ENCODE data around the gene RNASEL.

Gene RNASEL

DNA sequence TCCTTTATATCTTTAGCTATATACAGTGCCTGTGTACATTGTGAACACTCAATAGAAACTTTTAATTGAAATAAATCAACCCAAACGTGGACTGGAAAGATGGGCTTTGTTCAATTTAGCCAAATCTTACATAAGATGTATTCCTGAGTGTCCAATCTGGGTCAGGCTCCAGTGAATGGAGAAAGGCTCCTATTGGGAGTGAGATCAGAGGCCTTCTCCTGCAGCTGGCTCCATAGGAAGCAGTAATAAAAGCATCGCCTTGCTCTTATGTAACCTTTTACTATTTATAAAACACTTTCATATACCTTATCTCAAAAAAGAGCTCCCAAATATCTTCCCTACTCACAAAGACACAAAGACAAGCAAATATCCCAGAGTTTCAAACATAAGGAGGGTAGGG lies 40.0 kb upstream of the RNASEL start:
- DNase-seq (ENCODE audit: low spot score in 2 of 2), result no peak
- H3K27ac Mint-ChIP-seq (ENCODE audit: low read depth), result peak overlapping the region; percentile 50
- no peak overlapping the region for H3K4me3 Mint-ChIP-seq
- H3K36me3 Mint-ChIP-seq (ENCODE audit: insufficient read depth), result peaks cover 1% of the 10 kb centered on the region
- no peak for ATAC-seq (replicated peaks; ENCODE audit: extremely low read depth, poor library complexity, severe bottlenecking)
- H3K9me3 Mint-ChIP-seq, result no peaks in the 10 kb centered on the region
- peaks cover 18% of the 10 kb centered on the region for H3K27me3 Mint-ChIP-seq
- peaks cover 26% of the 10 kb centered on the region for H3K4me1 Mint-ChIP-seq

DNA sequence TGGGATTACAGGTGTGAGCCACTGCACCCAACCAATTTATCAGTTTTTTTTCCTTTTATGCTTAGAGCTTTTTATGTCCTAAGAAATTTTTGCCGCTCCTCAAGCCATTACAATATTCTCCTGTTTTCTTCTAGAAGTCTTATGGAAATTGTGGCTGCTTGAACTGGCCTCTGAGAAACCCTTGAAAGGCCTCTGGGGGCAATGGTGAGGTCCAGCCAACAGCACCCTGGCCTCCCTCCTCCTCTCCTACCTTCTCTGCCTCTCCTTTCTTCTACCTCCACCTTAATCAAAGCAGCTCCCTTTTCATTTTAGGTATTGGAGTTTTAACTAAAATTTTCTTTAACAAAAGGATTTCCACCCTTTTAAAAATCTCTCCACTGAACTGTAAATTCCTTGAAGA lies 39.6 kb upstream of the RNASEL start:
- ATAC-seq (replicated peaks; ENCODE audit: extremely low read depth, poor library complexity, severe bottlenecking), result no peak
- Mint-ChIP-seq H3K4me3 (no peak overlapping the region), H3K27ac (ENCODE audit: low read depth) (peak overlapping the region; percentile 50), H3K36me3 (ENCODE audit: insufficient read depth) (peaks cover 1% of the 10 kb centered on the region), H3K27me3 (peaks cover 14% of the 10 kb centered on the region), H3K9me3 (no peaks in the 10 kb centered on the region), H3K4me1 (peaks cover 26% of the 10 kb centered on the region)
- DNase-seq (ENCODE audit: low spot score in 2 of 2), result no peak

DNA sequence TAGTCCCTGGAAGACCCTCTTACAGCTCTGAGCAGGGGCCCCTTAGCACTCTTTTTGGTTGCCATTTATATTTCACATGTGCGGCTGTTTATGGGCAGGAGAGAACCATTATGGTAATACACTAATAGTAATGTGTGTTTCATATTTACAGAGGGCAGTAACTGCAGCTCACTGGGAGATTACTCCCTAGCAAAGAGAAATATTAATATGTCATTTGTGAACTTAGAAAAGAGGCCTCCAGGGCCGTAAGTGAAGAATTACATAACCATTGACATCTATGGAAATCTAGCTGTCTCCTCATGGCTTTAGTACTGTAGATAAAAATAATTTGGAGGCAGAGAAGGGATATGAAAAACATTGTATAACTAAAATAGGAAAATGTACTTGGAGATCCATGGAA lies 38.6 kb upstream of the RNASEL start:
- H3K4me3 Mint-ChIP-seq, result no peak overlapping the region
- no peaks in the 10 kb centered on the region for H3K36me3 Mint-ChIP-seq (ENCODE audit: insufficient read depth)
- DNase-seq (ENCODE audit: low spot score in 2 of 2), result no peak
- no peak overlapping the region for H3K27ac Mint-ChIP-seq (ENCODE audit: low read depth)
- no peak for ATAC-seq (replicated peaks; ENCODE audit: extremely low read depth, poor library complexity, severe bottlenecking)
- peaks cover 11% of the 10 kb centered on the region for H3K27me3 Mint-ChIP-seq
- no peaks in the 10 kb centered on the region for H3K9me3 Mint-ChIP-seq
- H3K4me1 Mint-ChIP-seq, result peaks cover 25% of the 10 kb centered on the region

DNA sequence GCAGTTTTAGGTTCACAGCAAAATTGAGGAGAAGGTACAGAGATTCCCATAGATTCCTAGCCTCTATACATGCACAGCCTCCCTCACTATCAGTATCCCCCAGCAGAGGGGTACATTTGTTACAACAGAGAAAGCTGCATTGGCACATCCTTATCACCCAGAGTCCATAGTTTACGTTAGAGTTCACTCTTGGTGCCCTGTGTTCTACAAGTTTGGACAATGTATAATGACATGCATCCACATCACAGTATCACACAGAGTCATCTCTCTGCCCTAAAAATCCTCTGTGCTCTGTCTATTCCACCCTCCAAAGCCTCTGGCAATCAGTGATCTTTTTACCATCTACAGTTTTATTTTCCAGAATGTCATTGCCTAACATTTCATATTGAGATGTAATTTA lies 37.5 kb upstream of the RNASEL start:
- Mint-ChIP-seq H3K4me1 (peaks cover 16% of the 10 kb centered on the region), H3K4me3 (no peak overlapping the region), H3K36me3 (ENCODE audit: insufficient read depth) (no peaks in the 10 kb centered on the region), H3K9me3 (no peaks in the 10 kb centered on the region), H3K27ac (ENCODE audit: low read depth) (no peak overlapping the region), H3K27me3 (peaks cover 13% of the 10 kb centered on the region)
- no peak for ATAC-seq (replicated peaks; ENCODE audit: extremely low read depth, poor library complexity, severe bottlenecking)
- DNase-seq (ENCODE audit: low spot score in 2 of 2), result no peak

DNA sequence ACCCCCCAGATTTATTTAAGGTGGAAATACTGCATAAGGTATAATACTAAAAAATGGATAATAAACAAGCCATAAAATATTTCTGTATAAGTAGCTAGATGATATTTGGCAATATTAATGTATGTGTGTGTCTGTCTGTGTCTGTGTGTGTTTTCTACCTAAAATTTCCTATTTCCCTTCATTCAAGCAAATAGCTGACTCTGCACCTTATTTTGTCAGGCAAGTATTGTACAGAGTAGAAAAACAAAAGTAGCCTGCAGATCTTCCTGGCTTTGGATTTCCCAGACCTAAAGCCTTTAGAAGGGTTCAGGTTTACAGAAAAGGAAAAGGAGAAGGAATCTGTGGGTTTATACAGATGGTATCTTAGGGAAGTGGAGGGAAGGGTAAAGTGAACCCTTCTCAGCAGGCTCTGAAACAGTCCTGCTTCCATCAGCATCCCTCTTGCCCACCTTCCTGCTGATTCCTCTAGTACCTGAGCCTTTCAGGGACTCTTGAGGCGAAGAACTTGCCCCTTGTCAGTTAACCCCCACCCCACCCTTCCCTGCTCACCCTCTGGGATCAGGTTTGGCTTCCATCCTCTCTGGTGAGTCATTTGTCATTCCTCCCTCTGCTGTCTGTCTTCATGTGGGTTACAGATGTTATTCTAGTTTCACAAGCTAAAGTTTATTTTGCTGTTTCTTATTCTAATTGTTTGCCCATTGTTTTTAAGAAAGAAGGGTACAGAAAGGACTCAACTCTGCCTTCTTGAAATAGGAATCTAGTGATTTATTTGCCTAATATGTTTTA lies 36.9 kb upstream of the RNASEL start:
- peaks cover 16% of the 10 kb centered on the region for H3K4me1 Mint-ChIP-seq
- H3K27ac Mint-ChIP-seq (ENCODE audit: low read depth), result no peak overlapping the region
- DNase-seq (ENCODE audit: low spot score in 2 of 2) (no peak), ATAC-seq (replicated peaks; ENCODE audit: extremely low read depth, poor library complexity, severe bottlenecking) (no peak)
- H3K9me3 Mint-ChIP-seq, result peaks cover 5% of the 10 kb centered on the region
- peaks cover 19% of the 10 kb centered on the region for H3K27me3 Mint-ChIP-seq
- H3K36me3 Mint-ChIP-seq (ENCODE audit: insufficient read depth), result no peaks in the 10 kb centered on the region
- no peak overlapping the region for H3K4me3 Mint-ChIP-seq

DNA sequence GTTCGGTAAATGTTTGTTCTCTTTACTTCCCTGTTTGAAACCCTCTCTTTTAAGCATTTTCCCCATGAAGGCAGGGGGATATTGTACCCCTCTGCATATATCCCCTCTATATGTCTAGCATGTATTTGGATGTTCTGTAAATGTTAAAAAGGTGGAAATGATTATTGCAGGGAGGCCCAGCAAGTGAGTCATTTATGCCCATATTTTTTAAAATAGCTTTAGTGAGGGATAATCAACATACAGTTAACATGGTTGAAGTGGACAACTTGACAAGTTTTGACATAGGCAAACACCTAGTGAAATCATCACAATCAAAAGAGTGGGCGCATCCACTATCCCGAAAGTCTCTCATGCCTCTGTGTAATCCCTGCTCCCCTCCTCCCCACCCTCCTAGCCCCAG lies 36.0 kb upstream of the RNASEL start:
- Mint-ChIP-seq H3K4me3 (no peak overlapping the region), H3K4me1 (peaks cover 11% of the 10 kb centered on the region), H3K27ac (ENCODE audit: low read depth) (no peak overlapping the region), H3K9me3 (peaks cover 11% of the 10 kb centered on the region), H3K36me3 (ENCODE audit: insufficient read depth) (no peaks in the 10 kb centered on the region), H3K27me3 (peaks cover 20% of the 10 kb centered on the region)
- no peak for ATAC-seq (replicated peaks; ENCODE audit: extremely low read depth, poor library complexity, severe bottlenecking)
- no peak for DNase-seq (ENCODE audit: low spot score in 2 of 2)

DNA sequence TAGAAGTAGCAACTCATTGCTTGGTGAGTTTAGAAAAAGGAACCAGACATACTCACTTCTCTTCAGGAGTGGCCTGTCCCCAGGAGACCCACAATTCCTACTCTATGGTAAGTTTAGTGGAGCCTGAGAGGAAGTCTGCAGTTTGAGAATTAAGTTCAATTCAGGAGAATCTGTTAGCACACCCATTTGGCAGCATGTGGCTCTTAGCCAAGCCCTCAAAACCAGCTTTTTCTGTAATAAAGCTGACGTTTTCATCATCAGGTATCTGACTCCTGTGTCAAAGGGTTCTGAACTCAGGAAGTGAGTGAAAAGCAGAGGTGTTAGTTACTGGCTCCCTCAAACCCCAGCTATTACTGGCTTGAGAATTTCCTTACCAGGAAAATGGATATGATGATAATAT lies 35.5 kb upstream of the RNASEL start:
- H3K4me1 Mint-ChIP-seq, result peaks cover 7% of the 10 kb centered on the region
- peaks cover 11% of the 10 kb centered on the region for H3K9me3 Mint-ChIP-seq

DNA sequence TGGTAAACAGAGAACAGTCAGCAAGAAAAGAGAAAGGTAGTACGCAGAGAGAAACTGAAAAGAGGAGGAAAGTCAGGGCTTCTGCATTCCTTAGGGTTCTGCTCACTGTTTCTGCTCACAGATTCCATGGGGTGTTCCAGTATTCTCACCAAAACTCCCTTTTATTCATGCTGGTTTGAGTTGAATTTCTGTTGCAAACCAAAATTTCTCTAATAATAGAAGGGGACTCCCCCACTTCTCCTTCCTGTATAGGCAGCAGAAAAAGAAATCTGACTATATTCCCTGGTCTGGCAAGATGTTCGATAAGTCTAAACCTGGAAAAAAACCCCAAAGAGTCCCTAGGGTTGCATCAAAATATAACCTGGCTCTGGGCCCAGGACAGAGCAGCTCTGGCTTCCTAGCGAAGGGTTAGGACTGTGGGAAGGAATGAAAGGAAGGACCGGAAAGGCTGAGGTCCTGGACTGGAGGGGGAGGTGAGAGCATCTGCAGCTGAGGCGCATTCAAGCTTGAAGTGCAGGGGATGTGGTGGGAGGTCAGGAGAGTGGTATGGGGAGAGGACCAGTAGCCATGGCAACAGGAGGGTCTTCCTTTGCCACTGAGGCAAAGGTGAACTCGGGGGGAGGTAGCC lies 34.0 kb upstream of the RNASEL start:
- no peak overlapping the region for H3K4me3 Mint-ChIP-seq
- ATAC-seq (replicated peaks; ENCODE audit: extremely low read depth, poor library complexity, severe bottlenecking), result no peak
- no peaks in the 10 kb centered on the region for H3K4me1 Mint-ChIP-seq
- H3K9me3 Mint-ChIP-seq, result peaks cover 11% of the 10 kb centered on the region
- no peak overlapping the region for H3K27ac Mint-ChIP-seq (ENCODE audit: low read depth)
- no peak for DNase-seq (ENCODE audit: low spot score in 2 of 2)
- no peaks in the 10 kb centered on the region for H3K36me3 Mint-ChIP-seq (ENCODE audit: insufficient read depth)
- H3K27me3 Mint-ChIP-seq, result peaks cover 28% of the 10 kb centered on the region

More for the DNA sequence above, 35.5 kb upstream of the RNASEL start:
- H3K27ac Mint-ChIP-seq (ENCODE audit: low read depth), result no peak overlapping the region
- H3K36me3 Mint-ChIP-seq (ENCODE audit: insufficient read depth), result no peaks in the 10 kb centered on the region
- ATAC-seq (replicated peaks; ENCODE audit: extremely low read depth, poor library complexity, severe bottlenecking) (no peak), DNase-seq (ENCODE audit: low spot score in 2 of 2) (no peak)
- H3K4me3 Mint-ChIP-seq, result no peak overlapping the region
- H3K27me3 Mint-ChIP-seq, result peaks cover 23% of the 10 kb centered on the region

DNA sequence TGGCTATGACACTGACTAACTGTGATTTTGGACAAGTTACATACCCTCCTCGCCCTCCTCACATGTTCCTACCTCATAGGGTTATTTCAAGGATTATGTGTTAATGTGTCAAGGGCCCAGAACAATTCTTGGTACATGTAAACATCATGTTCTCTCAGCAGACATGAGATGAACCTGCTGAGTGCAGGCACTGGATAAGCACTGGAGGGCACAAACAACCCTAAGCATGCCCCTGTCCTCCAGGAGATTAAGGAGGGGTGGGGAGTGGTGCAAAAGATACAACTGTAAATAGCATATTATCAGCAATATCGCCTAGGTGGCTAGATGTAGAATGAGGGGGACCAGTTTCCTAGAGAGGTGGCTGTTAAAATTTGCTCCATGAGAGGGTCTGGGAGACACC lies 32.9 kb upstream of the RNASEL start:
- Mint-ChIP-seq H3K27me3 (peaks cover 39% of the 10 kb centered on the region), H3K27ac (ENCODE audit: low read depth) (no peak overlapping the region), H3K36me3 (ENCODE audit: insufficient read depth) (no peaks in the 10 kb centered on the region), H3K9me3 (peaks cover 11% of the 10 kb centered on the region), H3K4me3 (no peak overlapping the region), H3K4me1 (peaks cover 5% of the 10 kb centered on the region)
- ATAC-seq (replicated peaks; ENCODE audit: extremely low read depth, poor library complexity, severe bottlenecking) (no peak), DNase-seq (ENCODE audit: low spot score in 2 of 2) (no peak)

DNA sequence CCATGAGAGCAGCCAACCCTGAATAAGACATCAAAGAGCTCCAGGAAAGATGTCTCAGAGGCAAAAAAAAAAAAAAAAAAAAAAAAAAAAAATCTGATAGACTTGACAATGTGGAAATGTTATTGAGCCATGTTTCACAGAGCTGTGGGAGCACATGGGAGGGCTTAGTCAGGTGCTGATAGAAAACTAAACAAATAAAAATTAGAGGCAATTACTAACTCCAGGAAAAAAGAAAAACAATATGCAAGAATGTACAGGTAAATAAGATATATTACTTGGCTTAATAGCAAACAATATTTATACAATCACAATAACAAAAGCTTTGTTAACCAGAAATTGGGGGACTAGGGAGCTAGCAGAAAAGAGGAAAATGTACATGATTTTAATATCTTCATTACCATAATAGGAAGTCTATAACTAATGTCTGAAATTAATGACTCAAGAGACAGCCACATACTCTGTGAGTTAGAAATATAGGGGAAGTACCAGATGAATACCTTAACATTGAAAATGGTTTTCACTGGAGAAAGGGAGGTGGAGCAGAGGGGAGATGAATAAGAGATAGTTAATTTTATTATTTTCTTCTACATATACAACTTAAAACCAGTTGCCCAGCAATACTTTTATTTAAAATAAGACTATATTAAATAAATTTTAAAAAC lies 32.0 kb upstream of the RNASEL start:
- H3K4me1 Mint-ChIP-seq, result peaks cover 13% of the 10 kb centered on the region

DNA sequence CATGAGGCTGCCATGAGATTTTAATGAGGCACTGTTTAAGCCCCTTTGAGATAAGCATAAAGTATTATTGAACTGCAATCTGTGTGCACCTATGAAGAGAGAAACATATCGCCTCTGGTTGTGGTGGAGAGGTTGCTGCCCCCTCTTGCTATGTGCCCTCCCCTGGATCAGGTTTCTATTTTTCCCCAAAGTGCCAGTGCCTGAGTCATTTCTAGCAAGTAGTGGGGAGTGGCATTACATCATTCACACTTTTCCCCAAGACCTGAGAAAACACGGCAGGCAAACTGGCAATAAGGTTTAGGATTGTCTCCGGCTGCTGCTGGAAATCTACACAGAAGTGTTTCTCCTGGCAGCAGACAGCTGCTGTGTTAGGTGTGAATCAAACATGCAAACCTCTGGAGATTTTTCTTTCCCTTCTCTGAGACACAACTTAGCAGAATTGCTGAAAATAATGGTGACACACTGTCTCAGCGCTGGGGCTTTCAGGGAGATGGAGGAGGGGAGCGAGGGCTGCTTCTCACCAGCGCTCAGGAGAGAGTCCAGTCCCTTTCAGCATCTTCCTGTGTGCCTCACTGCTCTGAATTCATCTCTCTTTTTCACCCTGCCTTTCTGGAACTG lies 28.8 kb upstream of the RNASEL start:
- DNase-seq (ENCODE audit: low spot score in 2 of 2) (no peak), ATAC-seq (replicated peaks; ENCODE audit: extremely low read depth, poor library complexity, severe bottlenecking) (no peak)
- Mint-ChIP-seq H3K36me3 (ENCODE audit: insufficient read depth) (peaks cover 9% of the 10 kb centered on the region), H3K27me3 (peaks cover 60% of the 10 kb centered on the region), H3K4me1 (peaks cover 33% of the 10 kb centered on the region), H3K4me3 (no peak overlapping the region), H3K9me3 (peaks cover 11% of the 10 kb centered on the region), H3K27ac (ENCODE audit: low read depth) (no peak overlapping the region)

More for the DNA sequence above, 32.0 kb upstream of the RNASEL start:
- no peak for ATAC-seq (replicated peaks; ENCODE audit: extremely low read depth, poor library complexity, severe bottlenecking)
- no peak for DNase-seq (ENCODE audit: low spot score in 2 of 2)
- H3K36me3 Mint-ChIP-seq (ENCODE audit: insufficient read depth), result peaks cover 5% of the 10 kb centered on the region
- H3K27me3 Mint-ChIP-seq, result peaks cover 44% of the 10 kb centered on the region
- no peak overlapping the region for H3K27ac Mint-ChIP-seq (ENCODE audit: low read depth)
- peaks cover 11% of the 10 kb centered on the region for H3K9me3 Mint-ChIP-seq
- H3K4me3 Mint-ChIP-seq, result no peak overlapping the region

DNA sequence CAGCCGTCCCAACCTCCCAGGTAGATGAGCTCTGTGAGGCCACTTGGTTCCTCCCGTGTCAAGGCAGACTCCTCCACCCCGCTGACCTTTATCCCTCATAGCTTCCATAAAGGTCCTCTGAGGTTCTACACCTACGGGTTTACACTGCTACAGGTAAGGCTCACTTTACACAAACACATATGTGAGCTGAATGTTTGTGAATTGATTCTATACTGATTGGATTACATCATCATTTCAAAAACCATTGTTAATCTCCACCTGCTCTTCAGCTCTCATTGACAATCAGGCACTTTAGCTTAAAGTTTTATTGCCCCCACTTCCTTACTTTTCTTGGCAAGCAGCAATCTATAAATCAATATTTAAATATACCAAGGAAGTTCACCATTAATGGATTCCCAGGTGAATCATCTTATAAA lies 28.0 kb upstream of the RNASEL start:
- no peak for ATAC-seq (replicated peaks; ENCODE audit: extremely low read depth, poor library complexity, severe bottlenecking)
- DNase-seq (ENCODE audit: low spot score in 2 of 2), result no peak
- Mint-ChIP-seq H3K9me3 (peaks cover 11% of the 10 kb centered on the region), H3K4me1 (peaks cover 33% of the 10 kb centered on the region), H3K27ac (ENCODE audit: low read depth) (peak overlapping the region; percentile 94), H3K27me3 (peaks cover 68% of the 10 kb centered on the region), H3K36me3 (ENCODE audit: insufficient read depth) (peaks cover 9% of the 10 kb centered on the region), H3K4me3 (peak overlapping the region; percentile 60)
